Ureter (tissue), 1 donor: ENCODE results near the gene UGT2A1. TPM values are rescaled to one million over a fixed set of nuclear protein-coding genes. Genes with fewer than 3 reads are reported as not detected.
"Not testable (repeated sequence)": the region's sequence is repeated elsewhere in the genome, so short reads cannot be mapped to it uniquely, and the experiment has no call there.

ENCODE experiments used
- DNase-seq: peaks from one replicate; pipeline ENCODE4 v3.0.0-alpha.2; 2020; ENCODE audit warnings: low spot score
- total RNA-seq: library from RNA; stranded (reverse); gene quantifications from one replicate; pipeline ENCODE4 v1.2.4, GENCODE V29; 2023
- donor health status: DM: yes; HTN: yes; CAD: no.

Gene UGT2A1
- total RNA-seq: not detected

DNA sequence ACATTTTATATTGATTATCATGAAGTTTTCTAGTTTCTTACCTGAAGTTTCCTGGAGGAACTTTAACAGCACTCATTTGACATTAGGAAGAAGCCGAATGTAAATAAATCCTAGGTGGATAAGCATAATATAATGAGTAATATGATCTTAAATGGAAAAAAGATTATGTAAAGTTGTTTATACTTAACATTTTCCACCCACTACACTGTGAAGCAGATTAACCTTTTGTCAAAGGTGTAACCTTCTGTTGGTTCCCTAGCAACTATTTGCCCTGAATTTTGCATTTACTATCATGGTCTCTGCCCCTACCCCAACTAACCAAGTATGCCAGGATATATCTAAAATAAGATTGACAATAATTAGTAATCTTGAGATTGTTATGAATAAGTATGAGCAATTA lies at the start of gene UGT2A1:
Gene UGT2A1 (minus strand): TSS at position 101 of the 400 bp plus-strand sequence. CDS start 5,603 bp downstream, outside the sequence.
- DNase-seq: no peak

DNA sequence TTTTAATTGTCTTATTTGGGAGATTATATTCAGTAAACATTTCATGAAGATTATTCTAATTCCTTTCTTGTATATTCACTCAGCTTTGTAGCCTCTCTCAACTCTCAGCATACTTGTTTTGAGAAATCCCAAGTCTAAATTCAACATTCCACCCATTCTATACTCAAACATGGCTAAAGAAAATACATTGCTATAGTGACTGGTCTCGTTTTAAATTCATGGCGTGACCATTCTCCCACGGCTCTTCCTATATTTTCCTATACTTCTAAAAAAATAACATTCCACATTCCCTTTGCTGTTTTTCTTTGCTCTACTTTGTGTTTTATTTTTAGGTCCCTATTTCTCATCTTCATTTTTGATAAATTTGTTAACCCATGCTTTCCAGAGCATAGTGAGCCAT lies 49.2 kb upstream of the UGT2A1 start:
- DNase-seq: no peak

DNA sequence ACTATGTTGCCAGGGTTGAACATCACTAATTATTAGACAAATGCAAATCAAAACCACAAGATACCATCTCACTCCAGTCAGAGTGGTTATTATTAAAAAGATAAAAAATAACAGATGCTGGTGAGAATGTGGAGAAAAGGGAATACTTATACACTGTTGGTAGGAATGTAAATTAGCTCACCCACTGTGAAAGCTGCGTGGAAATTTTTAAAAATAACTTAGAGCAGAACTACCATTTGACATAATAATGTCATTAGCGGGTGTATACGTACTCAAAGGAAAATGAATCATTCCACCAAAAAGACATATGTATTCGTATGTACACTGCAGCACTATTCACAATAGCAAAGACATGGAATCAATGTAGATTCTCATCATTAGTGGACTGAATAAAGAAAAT lies 48.6 kb upstream of the UGT2A1 start:
- no peak for DNase-seq

DNA sequence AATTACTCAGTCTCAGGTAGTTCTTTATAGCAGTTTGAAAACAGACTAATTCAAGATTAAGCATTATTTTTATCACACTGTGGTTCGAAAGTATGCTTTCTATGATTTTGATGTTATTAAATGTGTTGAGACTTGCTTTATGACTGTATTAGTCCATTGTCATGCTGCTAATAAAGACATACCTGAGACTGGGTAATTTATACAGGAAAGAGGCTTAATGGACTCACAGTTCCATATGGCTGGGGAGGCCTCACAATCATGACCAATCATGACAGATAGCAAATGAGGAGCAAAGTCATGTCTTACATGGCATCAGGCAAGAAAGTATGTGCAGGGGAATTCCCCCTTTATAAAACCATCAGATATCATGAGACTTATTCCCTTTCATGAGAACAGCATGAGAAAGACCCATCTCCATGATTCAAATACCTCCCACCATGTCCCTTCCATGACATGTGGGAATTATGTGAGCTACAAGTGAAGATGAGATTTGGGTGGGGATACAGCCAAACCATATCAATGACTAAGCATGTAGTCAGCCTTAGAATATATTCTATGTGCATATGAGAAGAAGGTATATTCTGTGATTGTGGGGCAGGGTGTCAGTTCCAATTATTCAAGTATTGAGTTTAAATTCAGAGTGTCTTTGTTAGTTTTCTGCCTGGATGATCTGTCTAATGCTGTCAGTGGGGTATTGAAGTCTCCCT lies 44.6 kb upstream of the UGT2A1 start:
- no peak for DNase-seq

DNA sequence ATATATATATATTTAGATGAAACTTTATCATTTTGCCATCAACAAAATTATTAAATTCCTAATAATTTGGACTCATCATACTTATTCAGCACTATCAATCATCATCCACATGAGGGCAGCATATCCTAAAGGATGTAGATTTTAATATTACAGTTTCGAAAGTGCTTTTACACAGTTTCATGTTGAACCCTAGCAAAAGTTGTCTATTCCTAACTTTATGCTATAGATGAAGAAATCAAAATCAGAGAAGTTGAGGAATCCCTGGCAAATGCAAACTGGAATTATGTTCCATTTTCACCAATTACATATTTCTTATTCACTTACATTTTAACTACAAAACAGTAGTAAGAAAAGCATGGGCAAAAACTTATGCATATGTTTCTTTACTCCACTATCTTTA lies 36.6 kb upstream of the UGT2A1 start:
- no peak for DNase-seq

DNA sequence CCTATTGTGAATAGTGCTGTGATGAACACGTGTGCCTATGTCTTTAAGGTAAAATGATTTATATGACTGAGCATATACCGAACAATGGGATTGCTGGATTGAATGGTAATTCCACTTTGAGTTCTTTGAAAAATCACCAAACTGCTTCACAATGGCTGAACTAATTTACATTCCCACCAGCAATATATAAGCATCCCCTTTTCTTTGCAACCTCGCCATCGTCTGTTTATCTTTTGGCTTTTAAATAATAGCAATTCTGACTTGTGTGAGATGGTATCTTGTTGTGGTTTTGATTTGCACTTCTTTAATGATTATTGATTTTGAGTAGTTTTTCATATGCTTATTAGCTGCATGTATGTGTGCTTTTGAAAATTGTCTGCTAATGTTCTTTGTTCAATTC lies 31.8 kb upstream of the UGT2A1 start:
- DNase-seq: no peak

DNA sequence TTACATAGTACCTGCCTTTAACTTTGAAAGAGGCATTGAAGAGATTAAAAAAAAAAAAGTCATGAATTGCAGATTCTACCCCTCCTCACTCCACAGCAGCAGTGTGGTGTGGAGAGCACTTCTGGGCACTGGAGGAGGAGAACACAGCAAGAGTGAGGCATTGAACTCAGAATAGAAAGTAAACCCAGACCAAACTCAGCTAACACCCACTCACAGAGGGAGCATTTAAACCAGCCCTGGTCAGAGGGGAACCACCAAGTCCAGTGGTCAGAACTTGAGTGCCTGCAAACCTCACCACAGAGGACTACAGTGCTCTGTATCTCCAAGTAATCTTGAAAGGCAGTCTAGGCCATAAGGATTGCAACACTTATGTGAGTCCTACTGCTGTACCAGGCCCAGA lies 15.6 kb upstream of the UGT2A1 start:
- DNase-seq: no peak

DNA sequence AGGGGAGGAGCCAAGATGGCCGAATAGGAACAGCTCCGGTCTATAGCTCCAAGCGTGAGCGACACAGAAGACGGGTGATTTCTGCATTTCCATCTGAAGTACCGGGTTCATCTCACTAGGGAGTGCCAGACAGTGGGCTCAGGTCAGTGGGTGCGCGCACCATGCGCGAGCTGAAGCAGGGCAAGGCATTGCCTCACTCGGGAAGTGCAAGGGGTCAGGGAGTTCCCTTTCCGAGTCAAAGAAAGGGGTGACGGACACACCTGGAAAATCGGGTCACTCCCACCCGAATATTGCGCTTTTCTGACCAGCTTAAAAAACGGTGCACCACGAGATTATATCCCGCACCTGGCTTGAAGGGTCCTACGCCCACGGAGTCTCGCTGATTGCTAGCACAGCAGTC lies 11.0 kb upstream of the UGT2A1 start:
- not testable (repeated sequence) for DNase-seq

DNA sequence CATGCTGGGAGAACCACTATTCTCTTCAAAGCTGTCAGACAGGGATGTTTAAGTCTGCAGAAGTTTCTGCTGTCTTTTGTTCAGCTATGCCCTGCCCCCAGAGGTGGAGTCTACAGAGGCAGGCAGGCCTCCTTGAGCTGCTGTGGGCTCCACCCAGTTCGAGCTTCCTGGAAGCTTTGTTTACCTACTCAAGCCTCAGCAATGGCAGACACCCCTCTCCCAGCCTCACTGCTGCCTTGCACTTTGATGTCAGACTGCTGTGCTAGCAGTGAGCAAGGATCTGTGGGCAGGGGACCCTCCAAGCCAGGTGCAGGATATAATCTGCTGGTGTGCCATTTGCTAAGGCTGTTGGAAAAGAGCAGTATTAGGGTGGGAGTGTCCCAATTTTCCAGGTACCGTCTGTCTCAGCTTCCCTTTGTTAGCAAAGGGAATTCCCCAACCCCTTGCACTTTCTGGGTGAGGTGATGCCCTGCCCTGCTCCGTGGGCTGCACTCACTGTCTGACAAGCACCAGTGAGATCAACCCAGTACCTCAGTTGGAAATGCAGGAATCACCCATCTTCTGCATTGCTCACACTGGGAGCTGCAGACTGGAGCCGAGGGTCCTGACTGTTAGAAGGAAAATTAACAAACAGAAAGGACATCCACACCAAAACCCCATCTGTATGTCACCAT lies 8.2 kb upstream of the UGT2A1 start:
- DNase-seq: not testable (repeated sequence)

DNA sequence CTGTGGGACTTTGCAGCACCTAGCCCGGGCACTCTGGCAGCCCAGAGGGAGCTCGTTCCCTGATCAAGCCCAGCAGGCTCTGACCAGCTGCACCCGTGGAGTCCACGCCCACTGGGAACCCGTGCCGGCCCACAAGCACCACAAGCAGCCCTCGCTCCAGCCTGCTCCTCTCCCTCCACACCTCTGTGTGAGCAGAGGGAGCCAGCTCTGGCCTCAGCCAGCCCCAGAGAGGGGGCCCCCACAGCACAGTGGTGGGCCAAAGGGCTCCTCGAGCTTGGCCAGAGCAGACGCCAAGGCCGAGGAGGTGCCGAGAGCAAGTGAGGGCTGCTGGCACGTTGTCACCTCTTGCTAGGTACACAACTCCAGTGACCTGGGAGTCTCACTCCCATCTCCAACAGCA lies 5.1 kb upstream of the UGT2A1 start:
- DNase-seq: no peak

DNA sequence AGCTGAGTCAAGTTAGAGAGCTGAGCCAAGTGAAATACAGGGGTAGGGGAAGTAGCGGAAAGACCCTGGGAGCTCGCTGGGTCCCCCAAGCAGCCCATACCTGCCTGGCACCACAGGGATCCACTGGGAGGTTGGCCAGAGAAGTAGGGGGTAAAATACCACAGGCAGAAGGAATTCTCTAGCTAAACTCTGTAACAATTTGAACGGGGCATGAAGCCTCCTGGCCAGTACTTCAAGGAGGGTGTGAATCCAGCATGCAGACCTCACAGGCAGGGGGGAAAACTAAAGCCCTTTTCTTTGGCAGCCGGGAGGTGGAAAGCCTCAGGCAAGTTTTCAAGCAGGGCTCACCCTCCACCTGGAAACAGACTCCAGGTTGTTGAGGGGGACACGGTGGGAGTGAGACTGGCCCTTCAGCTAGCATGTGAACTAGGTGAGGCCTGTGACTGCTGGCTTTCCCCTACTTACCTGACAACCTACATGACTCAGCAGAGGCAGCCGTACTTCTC lies 3.7 kb upstream of the UGT2A1 start:
- DNase-seq: no peak

DNA sequence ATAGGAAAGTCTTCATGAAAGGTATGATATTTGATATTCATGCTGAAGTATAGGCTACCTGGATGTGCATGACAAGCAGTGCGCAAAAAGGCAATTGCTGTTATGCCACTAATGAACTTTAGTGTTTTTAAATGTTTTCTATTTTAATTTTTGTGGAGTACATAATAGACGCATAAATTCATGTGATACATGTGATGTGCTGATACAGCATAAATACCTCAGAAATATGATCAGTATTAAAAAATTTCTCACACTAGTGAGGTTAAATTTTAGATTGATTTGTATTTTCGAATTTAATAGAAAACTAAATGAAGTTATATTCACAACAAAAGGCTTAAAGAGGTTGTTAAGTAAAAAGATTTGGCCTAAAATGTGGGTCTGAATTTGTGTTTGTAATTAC lies 2.2 kb downstream of the UGT2A1 start:
- no peak for DNase-seq

DNA sequence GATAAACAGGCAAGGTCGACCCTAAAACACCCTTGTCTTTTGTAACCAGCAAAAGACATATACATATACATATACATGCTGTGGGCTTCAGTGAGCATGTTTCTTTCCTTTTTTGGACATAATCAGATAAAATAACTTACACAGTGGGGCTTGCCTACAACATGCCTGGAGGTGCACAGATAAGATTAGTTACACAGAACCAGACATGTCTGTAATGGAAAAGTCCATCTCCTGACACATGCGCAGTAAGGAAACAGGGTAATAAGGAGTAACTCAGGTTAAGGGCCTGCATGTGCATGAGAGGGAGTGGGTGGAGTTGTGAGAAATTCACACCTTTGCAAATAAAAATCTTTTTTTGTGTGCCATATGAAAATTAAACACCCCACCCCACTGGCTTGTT lies 3.4 kb downstream of the UGT2A1 start:
- no peak for DNase-seq

DNA sequence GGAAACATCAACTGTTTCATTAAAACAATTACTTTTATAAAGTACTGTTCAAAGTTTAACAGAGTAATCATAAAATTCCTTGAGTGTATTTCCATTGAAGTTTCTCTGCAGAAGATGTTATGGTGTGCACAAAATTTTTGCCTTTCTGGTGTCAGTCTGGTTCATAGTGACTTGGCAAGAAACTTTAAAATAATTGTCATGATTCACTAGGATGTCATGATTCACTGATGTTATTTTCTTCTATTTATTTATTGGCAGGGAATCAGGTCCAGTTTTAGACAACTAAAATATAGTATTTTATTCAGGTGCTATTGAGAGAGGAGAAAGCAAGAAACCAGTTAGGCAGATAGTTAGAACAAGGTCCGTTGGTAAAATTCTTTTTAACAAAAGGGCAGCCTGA lies 3.8 kb downstream of the UGT2A1 start:
- DNase-seq: no peak

DNA sequence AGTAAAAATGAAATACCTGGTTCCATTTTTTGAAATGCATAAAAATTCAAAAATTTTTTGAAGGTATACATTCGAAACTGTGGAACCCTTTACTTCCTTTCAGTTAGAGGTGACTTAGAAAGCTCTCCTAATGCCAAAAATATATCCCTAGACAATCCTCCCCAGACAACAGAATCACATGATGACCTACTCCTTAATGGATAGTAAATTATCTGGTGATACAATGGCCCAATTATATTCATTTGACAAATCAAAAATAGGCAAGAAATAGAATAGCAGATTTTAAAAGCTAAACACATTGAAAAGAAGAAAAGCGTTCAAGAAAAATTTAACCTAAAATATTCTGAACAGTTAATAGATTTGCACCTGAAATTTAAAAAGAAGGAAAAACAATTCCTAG lies 10.1 kb downstream of the UGT2A1 start:
- no peak for DNase-seq

DNA sequence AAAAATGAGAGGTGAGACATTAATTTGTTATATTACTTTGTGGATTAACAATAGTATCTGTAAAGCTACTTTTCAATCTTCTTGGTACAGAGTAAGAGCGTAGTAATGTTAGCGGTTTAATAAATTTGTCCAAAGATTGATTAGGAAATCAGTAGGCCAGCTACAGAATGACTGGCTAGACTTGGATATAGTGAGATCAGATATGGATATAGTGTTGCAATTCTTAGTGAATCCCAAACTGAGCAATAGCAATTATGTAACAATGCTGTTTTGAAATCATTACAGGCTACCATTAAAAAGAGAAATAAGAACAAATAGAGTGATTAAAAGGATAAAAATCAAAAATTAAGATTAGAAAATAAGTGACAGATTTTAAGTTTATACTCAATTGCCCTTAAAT lies 12.8 kb downstream of the UGT2A1 start:
- no peak for DNase-seq

DNA sequence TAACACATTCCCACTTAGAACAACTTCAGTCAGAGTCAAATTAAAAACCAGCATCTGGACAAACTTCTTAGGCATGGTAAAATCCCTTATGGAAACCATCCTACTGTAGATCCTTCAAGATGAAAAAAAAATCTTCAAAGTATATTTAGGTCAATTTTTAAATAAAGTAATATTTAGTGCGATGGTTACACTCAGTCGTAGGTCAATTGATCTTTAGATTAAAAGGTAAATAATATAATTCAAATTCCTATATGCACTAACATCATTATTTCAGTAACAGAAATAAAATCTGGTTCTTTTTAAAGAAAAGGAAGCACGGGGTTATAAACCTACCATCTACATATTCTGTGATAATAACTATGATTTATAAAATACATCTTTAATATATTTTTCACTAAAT lies 13.5 kb downstream of the UGT2A1 start, which contains the start of gene UGT2A2:
Gene UGT2A2 (minus strand): TSS at position 101 of the 400 bp plus-strand sequence. CDS start 2 bp downstream, at position 99.
- DNase-seq: no peak

DNA sequence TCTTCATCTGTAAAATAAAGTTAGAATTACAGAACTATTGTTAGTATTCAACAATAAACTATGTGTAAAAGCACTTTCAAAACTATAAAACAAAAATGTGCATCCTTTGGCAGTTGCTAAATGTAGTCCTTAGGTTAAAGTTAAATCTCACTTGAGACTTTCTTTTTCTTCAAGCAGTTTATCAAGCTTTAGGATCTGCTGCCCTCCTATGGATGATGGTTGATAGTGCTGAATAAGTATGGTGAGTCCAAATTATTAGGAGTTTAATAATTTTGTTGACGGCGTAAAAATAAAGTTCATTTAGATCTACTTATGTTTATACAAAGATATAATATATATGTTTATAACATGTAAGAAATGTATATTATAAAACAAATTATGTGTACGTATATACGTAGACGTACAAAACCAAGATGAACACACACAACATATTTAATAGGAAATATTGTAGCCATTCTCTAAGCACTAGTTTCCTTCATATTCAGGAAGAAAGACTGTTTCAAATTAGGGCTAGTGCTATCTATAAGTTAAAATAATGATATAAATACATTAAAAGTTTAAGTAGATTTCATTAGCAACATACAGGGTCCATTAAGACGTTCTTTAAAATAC lies 35.9 kb downstream of the UGT2A1 start:
- no peak for DNase-seq

DNA sequence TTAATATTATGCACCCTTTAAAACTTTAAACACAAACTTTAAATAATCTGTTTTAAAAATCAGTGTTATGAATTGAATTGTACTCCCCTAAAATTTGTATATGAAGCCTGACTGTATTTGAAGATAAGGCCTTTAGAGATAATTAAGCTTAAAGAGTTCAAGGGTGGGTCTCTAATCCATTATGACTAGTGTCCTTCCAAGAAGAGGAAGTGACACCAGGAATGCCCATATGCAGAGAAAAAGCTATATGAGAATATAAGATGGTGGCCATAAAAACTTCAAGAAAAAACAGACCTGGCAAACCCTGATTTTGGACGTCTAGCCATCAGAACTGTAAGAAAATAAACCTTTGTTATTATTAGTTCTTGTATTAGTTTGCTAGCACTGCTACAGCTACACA lies 42.6 kb downstream of the UGT2A1 start:
- no peak for DNase-seq

DNA sequence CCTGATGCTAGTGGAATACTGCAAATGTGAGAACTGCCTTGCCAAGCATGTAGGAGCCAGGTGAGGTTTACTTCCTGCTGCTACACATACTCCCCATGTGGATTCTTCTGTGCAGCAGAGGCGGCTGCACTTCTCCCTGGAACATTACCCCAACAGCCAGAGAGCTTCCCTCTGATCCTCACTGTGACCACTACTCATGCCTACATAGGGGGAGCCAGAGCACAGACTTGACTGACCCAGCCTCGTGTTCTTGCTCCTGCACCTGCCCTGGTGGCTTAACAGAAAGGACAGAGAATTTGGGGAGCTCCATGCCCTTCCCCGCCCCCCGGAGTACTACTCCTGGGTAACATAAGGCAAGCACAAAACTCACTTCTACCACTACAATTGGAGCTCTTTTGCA lies 52.0 kb downstream of the UGT2A1 start:
- no peak for DNase-seq

DNA sequence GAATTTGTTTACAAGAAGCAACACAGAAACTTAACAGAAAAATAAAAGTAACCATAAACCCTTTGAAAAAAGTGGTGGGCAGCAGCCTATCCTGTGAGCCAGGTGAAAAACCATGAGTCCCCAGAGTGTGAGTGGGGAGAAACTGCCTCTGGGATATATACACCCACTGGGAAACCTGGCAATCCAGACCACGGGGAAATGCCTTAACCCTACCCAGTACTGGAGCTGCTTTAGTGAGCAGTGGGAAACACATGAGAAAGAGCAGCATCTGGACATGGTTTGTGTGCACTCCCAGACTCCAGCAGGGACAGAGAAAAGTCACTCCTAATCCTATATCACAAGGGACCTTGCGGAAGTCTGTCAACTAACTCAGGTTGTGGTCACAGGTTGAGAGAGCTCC lies 53.0 kb downstream of the UGT2A1 start:
- DNase-seq: no peak

DNA sequence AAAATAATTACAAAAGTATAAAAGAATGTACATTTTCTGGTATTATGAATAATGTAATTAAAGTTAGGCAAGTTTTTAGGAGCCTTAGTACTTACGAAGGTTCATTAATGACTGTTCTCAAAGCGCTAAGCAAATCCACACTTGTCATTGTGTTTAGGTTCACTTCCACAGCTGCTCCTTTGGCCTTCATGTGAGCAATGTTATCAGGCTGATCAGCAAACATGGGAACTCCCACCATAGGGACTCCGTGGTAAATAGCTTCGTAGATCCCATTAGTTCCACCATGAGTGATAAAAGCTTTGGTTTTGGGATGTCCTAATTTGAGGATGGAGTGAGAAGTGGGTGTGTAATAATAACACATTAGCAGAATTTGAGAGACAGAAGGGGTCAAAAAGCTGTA lies 58.7 kb downstream of the UGT2A1 start:
- DNase-seq: no peak

DNA sequence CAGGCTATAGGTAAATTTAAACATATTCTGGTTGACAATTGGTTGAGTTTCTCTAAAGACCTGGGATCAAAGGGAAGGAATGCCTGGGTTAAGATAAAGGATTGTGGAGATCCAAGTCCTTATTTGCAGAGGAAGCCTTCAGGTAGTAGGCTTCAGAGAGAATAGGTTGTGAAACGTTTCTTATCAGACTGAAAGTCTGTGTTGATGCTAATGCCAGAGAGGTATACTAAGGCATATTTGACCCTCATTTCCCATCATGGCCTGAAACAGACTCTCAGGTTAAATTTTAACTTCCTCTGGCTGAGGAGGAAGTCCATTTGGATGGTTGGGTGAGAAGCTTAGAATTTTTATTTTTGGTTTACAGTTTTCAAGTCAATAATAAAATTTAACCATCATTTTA lies 61.7 kb downstream of the UGT2A1 start:
- DNase-seq: no peak
